Cardiac fibroblast (primary cell): Measurements from ENCODE around the gene RUFY4.

Experiments used
- DNase-seq, 2 donors: peaks; one replicate each; pipeline versions ENCODE4 v3.0.0 to v3.0.0-alpha.2; 2010; ENCODE audit warnings: low read depth in 2 of 2
- H3K4me3 ChIP-seq, 2 donors: replicated peaks in 1 of 2; 1 replicate in 1 of 2; 2 replicates in 1 of 2; pipeline ENCODE4 v1.5.1; 2011; ENCODE audit warnings: low read depth in 2 of 2, low read length in 2 of 2, mild to moderate bottlenecking in 2 of 2, moderate library complexity in 1 of 2
- CTCF ChIP-seq: IDR thresholded peaks from one replicate; pipeline ENCODE4 v1.5.1; 2011; ENCODE audit warnings: low read depth, mild to moderate bottlenecking, low read length, inconsistent platforms

The RUFY4 gene

GRCh38 chr2:218081695-218082094, 12.6 kb downstream of the RUFY4 start:
- peak; percentile 30 to 61 for DNase-seq
- no peak overlapping the region for H3K4me3 ChIP-seq
- no peak for TF ChIP-seq CTCF

- no peak for DNase-seq
These were observed 13.7 kb downstream of the RUFY4 start for GRCh38 chr2:218082586-218083351.

GRCh38 chr2:218083352-218083676, 14.3 kb downstream of the RUFY4 start:
- no peak for DNase-seq
- no peak for TF ChIP-seq CTCF
- no peak overlapping the region for H3K4me3 ChIP-seq

More at GRCh38 chr2:218082586-218083351, 13.7 kb downstream of the RUFY4 start:
- TF ChIP-seq CTCF, result no peak
- H3K4me3 ChIP-seq, result no peak overlapping the region

GRCh38 chr2:218086478-218086877, 17.4 kb downstream of the RUFY4 start:
- no peak for TF ChIP-seq CTCF
- H3K4me3 ChIP-seq, result no peak overlapping the region
- no peak for DNase-seq

GRCh38 chr2:218089259-218089658, 20.2 kb downstream of the RUFY4 start:
- H3K4me3 ChIP-seq, result no peak overlapping the region
- no peak for DNase-seq
- no peak for TF ChIP-seq CTCF

GRCh38 chr2:218091746-218092145, 22.7 kb downstream of the RUFY4 start:
- no peak for DNase-seq
- TF ChIP-seq CTCF, result no peak
- H3K4me3 ChIP-seq, result no peak overlapping the region

- DNase-seq, result no peak
- H3K4me3 ChIP-seq, result no peak overlapping the region
- TF ChIP-seq CTCF, result no peak
These were observed 24.8 kb downstream of the RUFY4 start for GRCh38 chr2:218093879-218094278.
